ENCODE results near the gene HOXC12. TPM values are rescaled to one million over a fixed set of nuclear protein-coding genes. Genes with fewer than 3 reads are reported as not detected.

Gene HOXC12
- total RNA-seq, 1 donor = not detected

- no peak for DNase-seq (ENCODE audit: low read depth)
- H3K4me3 ChIP-seq (ENCODE audit: low read depth, low read length) = no peak overlapping the region
- TF ChIP-seq, protein P1, sequence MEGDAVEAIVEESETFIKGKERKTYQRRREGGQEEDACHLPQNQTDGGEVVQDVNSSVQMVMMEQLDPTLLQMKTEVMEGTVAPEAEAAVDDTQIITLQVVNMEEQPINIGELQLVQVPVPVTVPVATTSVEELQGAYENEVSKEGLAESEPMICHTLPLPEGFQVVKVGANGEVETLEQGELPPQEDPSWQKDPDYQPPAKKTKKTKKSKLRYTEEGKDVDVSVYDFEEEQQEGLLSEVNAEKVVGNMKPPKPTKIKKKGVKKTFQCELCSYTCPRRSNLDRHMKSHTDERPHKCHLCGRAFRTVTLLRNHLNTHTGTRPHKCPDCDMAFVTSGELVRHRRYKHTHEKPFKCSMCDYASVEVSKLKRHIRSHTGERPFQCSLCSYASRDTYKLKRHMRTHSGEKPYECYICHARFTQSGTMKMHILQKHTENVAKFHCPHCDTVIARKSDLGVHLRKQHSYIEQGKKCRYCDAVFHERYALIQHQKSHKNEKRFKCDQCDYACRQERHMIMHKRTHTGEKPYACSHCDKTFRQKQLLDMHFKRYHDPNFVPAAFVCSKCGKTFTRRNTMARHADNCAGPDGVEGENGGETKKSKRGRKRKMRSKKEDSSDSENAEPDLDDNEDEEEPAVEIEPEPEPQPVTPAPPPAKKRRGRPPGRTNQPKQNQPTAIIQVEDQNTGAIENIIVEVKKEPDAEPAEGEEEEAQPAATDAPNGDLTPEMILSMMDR (IDR thresholded peaks at IDR 0.05; ENCODE audit: insufficient read depth, low read length) = no peak
These were observed 53.5 kb downstream of the HOXC12 start for GRCh38 chr12:54008260-54008552.

Small RNA genes within 50 kb of the gene (small RNA-seq; reads per million reads assigned to genes)
- not detected for gene AC012531.3
- not detected for gene AC012531.4
- gene MIR196A2 = not detected
- not detected for gene RF01905
- gene RF01906 = not detected

Other genes starting within 250 kb of the HOXC12 start
- gene CALCOCO1, start 227.5 kb upstream of the HOXC12 start, total RNA-seq (ENCODE audit: low replicate concordance) = 96.2 and 234 TPM in 2 replicates
- gene CISTR, start 202.9 kb upstream of the HOXC12 start, total RNA-seq (ENCODE audit: low replicate concordance) = not detected in 2 replicates
- not detected in 2 replicates for gene HOXC13, start 16.1 kb upstream of the HOXC12 start, total RNA-seq (ENCODE audit: low replicate concordance)
- gene HOXC11, start 18.2 kb downstream of the HOXC12 start, total RNA-seq (ENCODE audit: low replicate concordance) = not detected in 2 replicates
- gene HOTAIR, start 20.1 kb downstream of the HOXC12 start, total RNA-seq (ENCODE audit: low replicate concordance) = not detected in 2 replicates
- 0.25 TPM in 1 of 2 replicates, not detected in the other for gene HOXC10, start 30.2 kb downstream of the HOXC12 start, total RNA-seq (ENCODE audit: low replicate concordance)
- 0.65 TPM in 1 of 2 replicates, not detected in the other for gene HOXC9, start 45.3 kb downstream of the HOXC12 start, total RNA-seq (ENCODE audit: low replicate concordance)
- gene HOXC8, start 54.1 kb downstream of the HOXC12 start, total RNA-seq (ENCODE audit: low replicate concordance) = 3.4 TPM in 1 of 2 replicates, not detected in the other
- 0.09 and 0.90 TPM in 2 replicates for gene HOXC6, start 73.5 kb downstream of the HOXC12 start, total RNA-seq (ENCODE audit: low replicate concordance)
- 0.18 and 1.8 TPM in 2 replicates for gene HOXC5, start 78.1 kb downstream of the HOXC12 start, total RNA-seq (ENCODE audit: low replicate concordance)
- gene HOXC4, start 98.9 kb downstream of the HOXC12 start, total RNA-seq (ENCODE audit: low replicate concordance) = 0.36 and 1.4 TPM in 2 replicates
- 18.3 and 27.5 TPM in 2 replicates for gene SMUG1, start 234.1 kb downstream of the HOXC12 start, total RNA-seq (ENCODE audit: low replicate concordance)